ENCODE measurements around the gene DIAPH1.

The DIAPH1 gene

GRCh38 chr5:141477815-141478214, 141.0 kb downstream of the DIAPH1 start:
- no peak for TF ChIP-seq ZNF274 (IDR thresholded peaks at IDR 0.05; ENCODE audit: low read depth, low read length)
- no peak overlapping the region for H3K4me3 ChIP-seq (ENCODE audit: low read length)

- no peak overlapping the region; the same call in 1 of the 2 replicates for H3K4me3 ChIP-seq (ENCODE audit: low read length)
- TF ChIP-seq ZNF274 (IDR thresholded peaks at IDR 0.05; ENCODE audit: low read depth, low read length): no peak
Measured at GRCh38 chr5:141477044-141477575, 141.7 kb downstream of the DIAPH1 start.

- peak overlapping the region; percentile 45; the same call in 1 of the 2 replicates for H3K4me3 ChIP-seq (ENCODE audit: low read length)
- TF ChIP-seq ZNF274 (IDR thresholded peaks at IDR 0.05; ENCODE audit: low read depth, low read length): no peak
Measured at GRCh38 chr5:141476132-141476911, 142.5 kb downstream of the DIAPH1 start.

- H3K4me3 ChIP-seq (ENCODE audit: low read length): peak within 1 kb of the TSS; percentile 45; the same call in 1 of the 2 replicates
- no peak for TF ChIP-seq ZNF274 (IDR thresholded peaks at IDR 0.05; ENCODE audit: low read depth, low read length)
Measured at GRCh38 chr5:141475625-141476131, 143.1 kb downstream of the DIAPH1 start, which contains the start of gene PCDHGC3. Gene PCDHGC3 (plus strand): TSS chr5:141475966. CDS start chr5:141476117, 151 bp downstream.

- no peak for TF ChIP-seq ZNF274 (IDR thresholded peaks at IDR 0.05; ENCODE audit: low read depth, low read length)
- no peak overlapping the region for H3K4me3 ChIP-seq (ENCODE audit: low read length)
Measured at GRCh38 chr5:141465351-141465750, 153.4 kb downstream of the DIAPH1 start.

All from GM08714 (cell line).